ENCODE data around the gene PPP1R7. TPM values are rescaled to one million over a fixed set of nuclear protein-coding genes. Genes with fewer than 3 reads are reported as not detected.

PPP1R7 gene
- total and polyA plus RNA-seq, 4 donors: 18.0 to 45.8 (median 29.0) TPM

- no peak overlapping the region for H3K27ac ChIP-seq (ENCODE audit: low read depth in 1 of 2, low read length in 2 of 2)
- TF ChIP-seq REST (IDR thresholded peaks at IDR 0.05): no peak
- no peak for TF ChIP-seq RXRA (IDR thresholded peaks at IDR 0.05)
- TF ChIP-seq RAD21 (IDR thresholded peaks at IDR 0.05): no peak
- no peak for TF ChIP-seq YY1 (IDR thresholded peaks at IDR 0.05)
- no peak for TF ChIP-seq EGR1 (IDR thresholded peaks at IDR 0.05; ENCODE audit: low read depth in 2 of 2)
- TF ChIP-seq, protein P1, sequence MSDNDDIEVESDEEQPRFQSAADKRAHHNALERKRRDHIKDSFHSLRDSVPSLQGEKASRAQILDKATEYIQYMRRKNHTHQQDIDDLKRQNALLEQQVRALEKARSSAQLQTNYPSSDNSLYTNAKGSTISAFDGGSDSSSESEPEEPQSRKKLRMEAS (IDR thresholded peaks at IDR 0.05): no peak
- TF ChIP-seq, protein P2, sequence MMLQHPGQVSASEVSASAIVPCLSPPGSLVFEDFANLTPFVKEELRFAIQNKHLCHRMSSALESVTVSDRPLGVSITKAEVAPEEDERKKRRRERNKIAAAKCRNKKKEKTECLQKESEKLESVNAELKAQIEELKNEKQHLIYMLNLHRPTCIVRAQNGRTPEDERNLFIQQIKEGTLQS (IDR thresholded peaks at IDR 0.05): no peak
- TF ChIP-seq GABPA (IDR thresholded peaks at IDR 0.05 in 1 of 2, conservative IDR thresholded peaks at IDR 0.05 in 1 of 2): no peak
- no peak for TF ChIP-seq TAF1 (conservative IDR thresholded peaks at IDR 0.05)
- no peak for TF ChIP-seq FOXA2 (IDR thresholded peaks at IDR 0.05)
- TF ChIP-seq HNF4G (IDR thresholded peaks at IDR 0.05): no peak
- TF ChIP-seq, protein P3, sequence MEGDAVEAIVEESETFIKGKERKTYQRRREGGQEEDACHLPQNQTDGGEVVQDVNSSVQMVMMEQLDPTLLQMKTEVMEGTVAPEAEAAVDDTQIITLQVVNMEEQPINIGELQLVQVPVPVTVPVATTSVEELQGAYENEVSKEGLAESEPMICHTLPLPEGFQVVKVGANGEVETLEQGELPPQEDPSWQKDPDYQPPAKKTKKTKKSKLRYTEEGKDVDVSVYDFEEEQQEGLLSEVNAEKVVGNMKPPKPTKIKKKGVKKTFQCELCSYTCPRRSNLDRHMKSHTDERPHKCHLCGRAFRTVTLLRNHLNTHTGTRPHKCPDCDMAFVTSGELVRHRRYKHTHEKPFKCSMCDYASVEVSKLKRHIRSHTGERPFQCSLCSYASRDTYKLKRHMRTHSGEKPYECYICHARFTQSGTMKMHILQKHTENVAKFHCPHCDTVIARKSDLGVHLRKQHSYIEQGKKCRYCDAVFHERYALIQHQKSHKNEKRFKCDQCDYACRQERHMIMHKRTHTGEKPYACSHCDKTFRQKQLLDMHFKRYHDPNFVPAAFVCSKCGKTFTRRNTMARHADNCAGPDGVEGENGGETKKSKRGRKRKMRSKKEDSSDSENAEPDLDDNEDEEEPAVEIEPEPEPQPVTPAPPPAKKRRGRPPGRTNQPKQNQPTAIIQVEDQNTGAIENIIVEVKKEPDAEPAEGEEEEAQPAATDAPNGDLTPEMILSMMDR (IDR thresholded peaks at IDR 0.05; ENCODE audit: low read depth, low read length, missing input control): no peak
- TF ChIP-seq JUND (IDR thresholded peaks at IDR 0.05): no peak
- no peak for TF ChIP-seq HNF4A (conservative IDR thresholded peaks at IDR 0.05)
- TF ChIP-seq NR2F2 (IDR thresholded peaks at IDR 0.05): no peak
- TF ChIP-seq FOXA1 (IDR thresholded peaks at IDR 0.05): no peak
- TF ChIP-seq SP1 (IDR thresholded peaks at IDR 0.05): no peak
- no peak for TF ChIP-seq ZBTB33 (IDR thresholded peaks at IDR 0.05)
- peaks cover 0 to 4% (median 2%) of the 10 kb centered on the region in 4 donors for H3K4me1 ChIP-seq (ENCODE audit: control insufficient read depth in 4 of 4, insufficient read depth in 4 of 4, low read length in 3 of 4)
- WGBS: 99% methylated on average over 2 of the region's 2 CpGs
- H3K9ac ChIP-seq (ENCODE audit: low read depth in 1 of 2, low read length in 2 of 2): no peak overlapping the region
- H3K36me3 ChIP-seq (ENCODE audit: control insufficient read depth in 4 of 4, insufficient read depth in 3 of 4, low read depth in 1 of 4, low read length in 3 of 4): no peaks in the 10 kb centered on the region
- no peaks in the 10 kb centered on the region for H3K9me3 ChIP-seq (ENCODE audit: control insufficient read depth in 4 of 4, low read length in 3 of 4)
- DNase-seq (ENCODE audit: low spot score): no peak
- no peak overlapping the region for H3K4me3 ChIP-seq (ENCODE audit: low read depth in 1 of 3, low read length in 3 of 3)
- H3K27me3 ChIP-seq (ENCODE audit: control insufficient read depth in 4 of 4, insufficient read depth in 4 of 4, low read length in 3 of 4): no peaks in the 10 kb centered on the region
Observed at GRCh38 chr2:241120440-241120839, 29.8 kb upstream of the PPP1R7 start.

All from liver (tissue), 9 donors.